GM19025 (cell line): ENCODE measurements around the gene NF2.

ENCODE experiments used
- ATAC-seq: cut with Tn5 transposase; IDR thresholded peaks from one replicate; pipeline ENCODE4 v1.9.1; 2021; ENCODE audit warnings: mild to moderate bottlenecking, low read depth, moderate library complexity; ENCODE audit not compliant: unreplicated experiment

Gene NF2

DNA sequence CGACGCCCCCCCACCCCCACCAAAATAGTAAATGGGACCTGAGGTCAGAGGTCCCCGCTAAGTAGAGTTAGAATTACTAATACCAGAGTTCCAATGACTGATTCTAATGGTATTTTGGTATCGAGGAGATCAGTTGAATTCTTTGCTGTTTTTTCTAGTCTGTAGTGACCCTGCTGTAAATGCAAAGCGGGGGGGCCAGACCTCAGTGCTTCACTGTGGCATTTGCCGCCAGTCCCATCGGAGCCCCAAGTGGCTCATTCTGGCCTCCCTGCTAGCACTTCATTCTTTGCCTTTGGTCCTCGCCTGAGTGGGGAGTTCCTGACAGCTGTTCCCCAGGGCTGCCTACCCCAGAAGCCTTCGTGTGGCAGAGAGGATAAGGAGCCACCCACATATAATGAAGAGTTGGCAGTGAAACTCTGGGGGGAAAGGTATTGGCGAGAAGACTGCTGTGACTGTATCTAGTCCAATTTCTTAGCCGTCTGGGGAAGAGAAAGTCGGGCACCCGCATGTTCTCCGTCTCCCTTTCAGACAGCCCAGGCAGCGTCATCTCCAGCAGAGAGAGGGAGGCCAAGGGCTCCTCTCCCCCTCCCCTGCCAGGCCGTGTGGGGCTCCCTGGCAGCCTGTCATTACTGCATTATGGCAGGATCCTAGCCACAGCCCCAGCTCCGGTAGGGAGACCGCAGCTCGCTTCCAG, 96.9 kb downstream of the NF2 start:
- no peak for ATAC-seq

DNA sequence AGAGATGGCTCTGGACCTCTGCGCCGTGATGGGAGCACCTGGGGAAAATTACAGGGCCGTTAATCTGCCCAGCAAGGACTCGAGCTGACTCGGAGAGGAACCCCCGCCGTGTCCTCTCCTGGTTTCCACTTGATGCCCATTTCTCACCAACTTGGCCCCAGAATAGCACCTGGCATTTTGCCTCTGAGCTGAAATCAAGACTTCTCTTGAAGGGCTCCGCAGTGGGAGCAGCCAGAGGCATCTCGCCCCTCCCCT, 97.4 kb downstream of the NF2 start:
- no peak for ATAC-seq

DNA sequence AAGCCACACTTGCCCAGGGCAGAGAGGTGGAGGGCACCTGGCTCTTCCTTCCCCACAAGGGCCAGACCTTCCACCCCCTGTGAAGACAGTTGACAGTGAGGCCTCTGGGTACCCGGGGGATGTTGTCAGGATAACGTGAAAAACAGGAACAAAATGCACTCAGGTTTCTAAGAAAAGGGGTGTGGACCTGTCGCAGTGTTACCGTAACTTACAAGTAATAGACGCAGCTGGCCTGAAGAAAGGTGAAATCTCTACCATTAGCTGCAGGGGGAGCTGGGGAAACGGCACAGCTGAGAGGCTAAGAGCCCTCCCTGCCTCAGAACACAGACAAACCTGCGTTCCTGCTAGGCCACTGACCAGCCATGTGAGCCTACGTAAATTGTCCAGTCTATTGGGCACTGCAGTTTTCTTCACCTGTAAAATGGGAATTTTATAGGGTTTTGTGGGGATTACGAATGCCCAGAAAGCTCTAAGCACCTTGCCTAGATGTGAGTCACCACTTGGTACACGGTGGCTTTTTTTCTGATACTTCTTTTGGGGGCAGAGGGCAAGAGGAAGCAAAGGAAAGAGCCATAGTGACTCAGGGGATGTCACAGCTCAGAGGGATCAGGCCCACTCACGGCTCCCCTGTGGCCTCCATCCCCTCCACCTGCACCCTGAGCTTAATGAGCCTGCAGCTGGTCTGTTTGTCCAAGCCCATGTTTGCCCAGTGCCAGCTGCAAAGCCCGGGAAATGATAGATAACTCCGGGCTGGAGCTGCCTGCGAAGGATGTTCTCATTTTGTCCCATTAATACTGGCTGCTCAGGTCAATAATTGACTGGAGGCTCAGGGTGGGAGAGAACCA, 97.9 kb downstream of the NF2 start:
- no peak for ATAC-seq

DNA sequence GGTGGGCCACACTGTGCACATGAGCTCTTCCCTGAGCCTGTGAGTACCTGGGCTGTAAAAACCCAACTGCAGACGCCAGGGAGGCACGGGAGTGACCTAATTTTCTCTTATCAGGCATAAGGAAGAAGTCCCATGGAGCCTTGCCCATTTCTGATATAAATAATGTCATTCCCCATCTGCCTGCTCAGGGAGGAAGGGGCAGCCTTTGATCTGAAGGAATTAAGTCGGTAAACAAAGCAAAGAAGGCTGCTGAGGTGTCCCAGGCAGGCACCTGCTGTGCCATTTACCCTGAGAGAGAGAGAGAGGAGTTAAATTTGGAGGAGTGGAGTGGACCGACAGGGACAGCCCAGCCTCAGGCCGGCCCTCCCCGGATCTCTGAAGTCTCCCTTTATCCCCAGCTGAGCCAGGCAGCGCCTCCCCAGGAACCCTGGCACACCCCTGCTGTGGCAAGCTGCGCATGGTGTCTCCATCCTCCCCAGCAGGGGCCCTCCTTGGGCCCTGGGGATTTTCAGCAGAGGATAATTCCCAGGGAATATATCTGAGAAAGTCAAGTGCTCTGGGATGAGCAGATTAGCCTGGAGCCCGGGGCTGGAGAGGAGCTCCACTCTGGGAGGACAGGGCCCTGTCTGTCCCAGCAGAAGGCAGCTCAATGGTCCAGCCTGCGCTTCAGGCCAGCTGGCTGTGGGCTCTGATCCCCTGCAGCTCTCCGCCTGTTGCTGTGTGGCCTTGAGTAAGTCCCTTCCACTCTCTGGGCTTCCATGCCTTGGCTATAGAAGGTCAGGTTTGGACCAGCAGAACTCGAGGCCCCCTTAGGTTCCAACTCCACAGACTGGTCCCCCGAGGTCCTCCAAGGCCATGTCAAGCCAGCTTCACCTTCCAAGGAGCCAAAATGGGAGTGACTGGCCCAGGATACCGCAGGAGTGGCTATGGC, 98.8 kb downstream of the NF2 start:
- no peak for ATAC-seq

DNA sequence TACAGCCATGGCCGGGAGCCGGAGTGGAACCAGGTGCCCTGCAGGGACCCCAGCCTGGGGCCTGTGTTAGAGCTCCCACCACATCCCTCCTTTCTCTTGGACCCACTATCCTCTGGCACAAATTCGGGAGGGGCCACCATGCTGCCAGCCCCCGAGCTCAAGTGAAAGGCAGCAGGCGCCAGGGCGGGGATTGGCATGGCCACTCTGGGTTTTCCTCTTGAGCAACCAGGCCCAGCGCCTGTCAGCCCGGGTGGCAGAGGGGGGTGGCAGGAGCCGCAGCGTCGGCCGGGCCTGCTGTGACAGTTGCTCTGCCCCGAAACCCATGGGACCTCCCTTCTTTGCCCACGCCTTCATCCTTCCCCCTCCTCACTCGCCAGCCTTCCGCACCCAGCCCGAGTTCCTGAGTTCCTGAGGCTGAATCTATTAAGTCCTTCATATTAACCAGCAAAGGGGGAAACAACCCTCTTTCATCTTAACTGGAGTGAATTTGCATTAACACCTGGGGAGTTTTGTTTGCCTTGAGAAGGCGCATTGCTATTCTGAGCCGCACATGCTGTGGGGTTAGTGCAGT, 99.6 kb downstream of the NF2 start:
- no peak for ATAC-seq

DNA sequence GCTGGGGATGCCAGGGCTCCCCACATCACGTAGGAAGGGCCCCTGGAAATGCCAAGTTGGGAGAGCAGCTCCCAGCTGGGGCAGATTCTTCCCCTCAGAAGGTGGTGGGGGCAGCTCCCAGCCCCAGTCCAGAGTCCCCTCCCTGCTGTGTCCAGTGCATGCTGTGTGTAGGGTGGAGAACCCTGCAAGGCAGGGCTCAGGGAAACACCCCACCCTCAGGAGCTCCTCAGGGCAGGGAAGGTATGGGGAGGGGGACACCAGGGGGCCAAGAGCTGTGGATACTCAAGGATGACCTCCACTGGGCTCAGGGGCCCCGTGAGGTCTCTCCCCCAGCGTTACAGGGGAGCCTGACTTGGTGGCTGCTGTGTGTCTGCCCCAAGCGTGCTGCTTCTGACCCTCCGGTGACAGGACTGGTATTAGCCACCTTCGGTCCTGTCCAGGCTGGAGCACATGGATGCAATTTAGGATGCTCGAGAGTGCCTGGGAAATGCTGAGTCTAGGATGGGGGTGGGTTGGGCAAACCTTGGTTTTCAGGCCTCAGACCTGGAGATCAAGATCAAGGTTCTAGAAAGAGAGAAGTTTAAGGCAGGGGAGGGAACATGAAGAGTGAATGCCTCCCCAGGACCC, 100.2 kb downstream of the NF2 start:
- no peak for ATAC-seq

DNA sequence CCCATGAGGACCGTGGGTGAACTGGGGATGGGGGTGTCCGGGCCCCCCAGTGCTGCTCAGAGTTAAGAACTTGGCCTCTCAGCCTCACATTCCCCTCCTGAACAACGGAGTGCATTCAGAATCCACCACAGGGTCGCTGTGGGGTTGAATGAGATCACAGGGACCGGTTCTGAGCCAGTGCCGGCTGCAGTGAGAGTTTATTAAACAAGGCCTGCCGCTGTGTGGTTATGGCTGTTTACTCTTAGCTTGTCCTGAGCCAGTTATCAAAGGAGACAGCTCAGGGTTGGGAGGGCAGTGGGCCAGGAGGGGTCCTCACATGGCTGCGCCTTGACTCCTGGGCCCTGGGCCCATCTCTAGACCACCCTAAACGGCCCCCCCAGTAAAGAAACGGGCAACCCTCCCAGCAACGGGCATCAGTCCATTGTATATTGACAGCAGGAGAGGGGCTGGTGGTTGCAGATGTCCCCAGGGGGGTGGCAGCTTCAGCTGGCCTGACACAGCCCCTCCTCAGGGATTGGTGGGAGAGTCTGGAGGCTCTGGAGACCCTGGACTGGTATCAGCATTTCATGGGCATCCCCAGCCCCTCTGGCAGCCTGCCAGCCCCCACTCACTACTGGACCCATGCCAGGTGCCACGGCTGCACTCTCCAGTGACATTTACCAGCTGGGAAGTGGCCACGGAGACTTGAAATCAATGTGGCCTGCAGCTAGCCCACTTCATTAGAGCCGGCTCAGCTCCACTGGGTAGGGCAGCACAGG, 101.3 kb downstream of the NF2 start:
- no peak for ATAC-seq

DNA sequence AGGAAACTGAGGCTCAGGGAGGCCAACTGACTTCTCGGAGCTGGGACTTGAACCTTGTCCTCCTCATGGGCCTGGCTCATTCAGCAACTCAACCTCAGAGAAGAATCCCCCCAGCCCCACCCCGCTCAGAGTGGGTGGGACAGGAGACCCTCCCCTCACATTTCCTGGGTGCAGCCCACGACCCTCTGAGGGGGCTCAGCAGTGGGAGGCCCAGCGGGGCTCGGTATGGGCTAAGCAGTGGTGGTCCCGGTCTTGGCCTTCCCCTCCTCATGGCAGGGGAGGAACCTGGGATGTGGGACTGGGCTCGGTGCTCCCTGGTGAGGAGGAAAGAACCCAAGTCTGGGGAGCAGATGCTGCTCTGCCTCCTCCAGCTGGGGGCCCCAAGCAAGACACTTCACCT, 102.2 kb downstream of the NF2 start:
- no peak for ATAC-seq

DNA sequence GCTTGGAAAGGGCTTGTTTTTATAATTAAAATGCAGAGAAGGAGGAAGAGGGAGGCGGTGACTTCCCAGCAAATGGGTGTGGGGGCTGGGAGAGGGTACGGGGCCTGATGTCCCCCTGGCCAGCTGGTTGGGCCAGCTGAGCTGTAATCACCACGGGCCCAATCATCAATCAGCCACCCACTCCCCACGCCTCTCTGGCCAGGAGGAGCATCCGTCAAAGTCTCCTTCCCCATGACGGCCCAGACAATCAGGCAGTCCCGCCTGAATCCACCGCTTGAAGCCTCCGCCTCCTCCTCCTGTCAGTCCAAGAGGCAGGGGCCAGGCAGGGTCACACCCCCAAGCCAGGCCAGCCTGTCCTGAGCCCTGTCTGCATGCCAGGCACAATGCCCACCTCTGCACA, 103.1 kb downstream of the NF2 start:
- no peak for ATAC-seq

DNA sequence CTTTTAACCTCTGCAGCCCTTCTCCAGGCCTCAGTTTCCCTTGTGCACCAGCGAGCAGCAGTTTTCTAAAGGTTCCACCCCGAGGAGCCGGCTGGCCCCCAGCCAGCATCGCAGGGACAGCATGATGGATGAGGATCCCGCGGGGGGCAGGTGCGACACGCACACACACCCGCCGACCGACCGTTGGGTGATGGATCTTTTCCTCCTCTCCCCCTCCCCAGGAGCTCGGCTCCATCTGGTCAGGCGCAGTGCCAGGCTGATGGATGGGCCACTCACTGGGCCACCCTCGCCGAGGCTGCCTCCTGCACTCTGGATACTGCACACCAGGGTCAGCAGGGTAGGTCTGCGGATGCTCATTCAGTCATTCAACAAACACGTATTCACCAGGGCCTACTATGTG, 103.6 kb downstream of the NF2 start:
- no peak for ATAC-seq

DNA sequence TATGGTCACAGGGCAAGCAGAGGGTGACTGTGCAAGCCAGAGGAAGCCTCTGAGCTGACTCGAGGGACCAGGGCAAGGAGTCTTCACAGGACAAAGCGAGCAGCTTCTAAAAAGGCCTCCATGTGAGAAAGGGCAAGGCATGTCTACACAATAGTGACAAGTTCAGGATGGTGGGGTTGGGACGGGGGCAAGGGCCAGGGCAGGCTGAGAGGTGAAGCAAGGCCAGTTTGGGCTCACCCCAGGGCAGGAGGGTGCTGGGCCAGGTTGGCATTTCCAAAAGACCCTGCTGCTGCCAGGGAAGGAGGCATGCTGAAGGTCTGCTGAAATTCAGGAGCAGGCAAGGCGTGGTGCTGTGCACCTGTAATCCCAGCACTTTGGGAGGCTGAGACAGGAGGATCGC, 104.0 kb downstream of the NF2 start:
- no peak for ATAC-seq

DNA sequence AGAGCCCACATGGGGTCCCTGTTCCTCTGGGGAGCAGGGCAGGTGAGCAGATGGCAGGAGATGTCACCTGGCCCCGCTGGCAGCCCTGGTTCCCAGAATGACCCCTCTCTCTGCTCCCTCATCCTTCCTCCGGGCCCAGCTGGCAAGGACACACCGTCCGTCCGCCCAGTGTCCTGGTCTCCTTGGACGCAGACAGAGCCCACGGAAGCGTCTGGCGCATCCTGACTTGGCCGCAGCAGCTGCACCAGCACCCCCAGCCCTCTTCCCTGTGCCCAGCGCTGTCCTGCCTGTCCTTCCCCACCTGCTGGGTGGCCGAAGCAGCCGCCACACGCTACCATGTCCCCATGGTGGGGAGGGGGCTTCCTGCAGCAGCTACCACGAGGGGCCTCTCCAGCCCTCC, 106.8 kb downstream of the NF2 start:
- no peak for ATAC-seq

DNA sequence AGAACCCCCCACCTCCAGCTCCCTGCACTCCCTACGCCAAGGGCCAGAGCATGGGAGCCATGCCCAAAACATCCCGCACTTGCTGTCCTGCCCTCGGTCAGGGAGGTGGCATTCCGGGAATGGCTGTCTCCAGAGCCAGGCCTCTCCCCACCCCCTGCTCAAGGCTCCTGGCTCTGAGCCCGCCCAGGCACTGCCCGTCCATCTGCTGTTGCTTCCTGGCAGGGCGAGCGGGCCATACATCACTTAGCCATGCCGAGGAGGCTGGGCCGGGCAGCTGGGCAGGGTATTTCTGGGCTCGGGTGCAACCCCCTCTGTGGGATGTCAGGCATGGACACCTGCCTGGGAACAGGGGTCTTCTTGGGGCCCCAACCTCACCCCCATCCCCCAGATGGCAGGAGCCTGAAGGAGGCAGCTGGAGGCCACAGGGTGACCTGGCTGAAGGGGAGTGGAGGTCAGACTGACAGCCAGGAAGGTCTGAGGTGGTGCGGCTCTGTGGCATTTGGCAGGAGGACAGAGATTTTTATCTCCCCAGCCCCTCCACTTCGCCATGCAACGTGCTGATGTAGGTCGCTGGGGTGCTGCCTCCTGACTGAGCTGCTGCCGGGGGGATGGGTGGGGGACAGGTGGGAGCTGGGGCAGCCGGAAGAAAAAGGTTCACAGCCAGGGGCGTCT, 107.6 kb downstream of the NF2 start:
- ATAC-seq, result no peak

DNA sequence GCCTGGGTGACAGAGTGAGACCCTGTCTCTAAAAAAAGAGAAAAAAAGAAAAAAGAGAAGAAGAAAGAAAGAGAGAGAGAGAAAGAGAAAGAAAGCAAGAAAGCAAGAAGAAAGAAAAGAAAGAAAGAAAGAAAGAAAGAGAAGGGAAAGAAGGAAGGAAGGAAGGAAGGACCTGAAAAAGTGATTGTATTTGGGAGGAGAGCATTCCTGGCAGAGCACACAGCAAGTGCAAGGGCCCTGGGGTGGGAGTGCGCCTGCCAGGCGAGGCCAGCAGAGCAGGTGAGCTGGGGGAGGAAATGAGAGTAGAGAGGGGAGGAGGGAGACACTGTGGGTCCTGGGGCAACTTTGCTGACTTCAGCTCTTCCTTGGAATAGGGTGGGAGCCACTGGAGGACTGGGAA, 108.7 kb downstream of the NF2 start:
- no peak for ATAC-seq

DNA sequence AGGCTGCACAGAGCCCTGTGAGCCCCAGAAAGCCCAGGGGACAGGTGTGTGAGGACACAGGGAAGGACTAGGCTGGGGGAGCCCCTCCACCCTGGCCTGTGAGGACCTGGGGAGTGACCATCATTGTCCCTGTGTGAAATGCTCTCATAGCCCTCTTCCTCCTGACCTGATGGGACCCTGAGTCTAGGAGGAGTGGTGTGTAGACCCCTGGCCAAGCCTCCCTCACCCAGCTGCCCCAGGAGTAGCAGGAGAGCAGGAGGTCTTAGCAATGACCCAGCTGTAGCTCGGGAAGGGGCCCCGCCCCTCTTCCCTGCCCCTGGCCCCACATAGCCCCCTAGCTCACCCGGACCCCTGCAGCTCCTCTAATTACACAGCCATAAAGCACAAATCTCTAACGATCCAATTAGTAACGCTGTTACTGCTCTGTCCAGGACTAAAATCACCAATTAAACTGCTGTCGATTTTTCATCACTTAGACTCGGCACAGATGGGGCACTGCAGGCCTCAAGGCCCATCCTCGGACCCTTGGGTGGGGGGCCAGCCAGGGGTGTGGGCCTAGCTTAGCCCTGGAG, 109.8 kb downstream of the NF2 start:
- no peak for ATAC-seq

DNA sequence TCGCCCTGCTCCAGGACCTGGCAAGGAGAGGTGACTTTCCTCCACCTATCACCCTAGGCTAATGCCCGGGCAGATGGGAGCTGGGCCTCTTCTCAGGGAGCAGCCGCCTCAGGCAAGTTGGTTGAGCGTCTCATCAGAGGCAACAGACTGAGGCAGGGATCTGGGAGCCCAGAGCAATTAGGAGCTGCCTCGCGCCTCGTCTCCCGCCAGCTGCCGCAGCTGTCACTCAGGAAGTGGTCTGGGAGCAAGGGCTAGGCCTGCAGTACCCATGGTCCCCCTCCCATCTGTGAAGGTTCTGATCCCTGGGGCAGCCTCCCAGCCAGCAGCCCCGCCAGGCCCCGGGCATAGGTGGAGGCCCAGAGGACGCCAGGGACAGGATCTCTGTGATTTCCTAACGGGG, 111.8 kb downstream of the NF2 start:
- no peak for ATAC-seq

DNA sequence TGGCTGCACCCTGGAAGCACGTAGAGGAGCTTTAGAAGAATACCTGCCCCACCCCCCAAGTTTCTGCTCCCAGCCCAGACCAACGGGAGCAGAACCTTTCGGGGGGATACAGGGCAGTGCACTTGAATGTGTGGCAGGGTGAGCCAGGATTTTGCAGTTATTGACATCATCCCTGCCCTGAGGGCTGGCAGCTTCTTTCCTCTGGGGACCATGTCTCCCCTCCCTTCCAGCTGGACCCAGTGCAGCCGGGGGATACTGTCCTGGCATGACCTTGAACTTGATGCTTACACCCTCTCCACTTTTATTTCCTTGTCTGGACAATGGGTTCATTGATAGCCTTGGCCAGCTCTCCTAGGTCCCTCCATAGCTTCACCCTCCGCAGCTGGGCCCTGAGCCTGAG, 112.3 kb downstream of the NF2 start:
- no peak for ATAC-seq

DNA sequence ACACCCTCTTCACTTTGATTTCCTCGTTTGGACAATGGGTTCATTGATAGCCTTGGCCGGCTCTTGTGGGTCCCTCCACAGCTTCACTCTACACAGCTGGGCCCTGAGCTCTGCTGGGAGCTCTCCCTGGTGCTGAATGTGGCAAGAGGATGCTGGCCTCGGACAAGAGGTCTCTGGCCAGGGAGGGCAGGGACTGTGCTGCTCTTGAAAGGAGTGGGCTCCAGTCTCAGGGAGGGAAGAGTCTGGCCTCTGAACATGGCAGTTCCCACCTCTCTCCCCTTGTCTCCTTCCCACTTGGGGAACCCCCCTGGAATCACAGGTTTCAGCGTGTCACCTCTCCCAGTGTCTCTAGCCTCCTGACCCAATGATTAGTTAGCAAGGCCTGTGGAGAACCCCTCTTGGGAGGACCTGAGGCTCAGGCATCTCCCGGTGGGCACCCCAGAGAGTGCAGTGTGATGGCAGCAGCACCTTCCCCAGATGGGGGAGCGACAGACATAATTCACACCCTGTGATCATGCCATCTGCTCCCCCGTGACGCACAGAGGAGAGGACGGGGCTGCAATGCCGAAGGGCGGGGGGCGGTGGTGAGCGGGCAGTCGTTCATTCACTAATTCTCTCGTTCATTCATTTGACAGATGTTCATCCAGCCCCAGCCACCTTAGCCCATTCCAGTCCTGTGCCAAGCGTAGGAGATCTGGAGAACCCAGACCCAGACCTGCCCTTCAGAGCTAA, 113.5 kb downstream of the NF2 start:
- ATAC-seq, result no peak
